NCI-H1092 (cell line): ENCODE measurements around the gene MYBL2.
A peak's percentile ranks its signal among the peaks of the same experiment; 100 is the strongest.

ENCODE experiments used
- DNase-seq: peaks from one replicate; lab custom pipeline; 2025; lab: John Stamatoyannopoulos, UW

The MYBL2 gene

GRCh38 chr20:43723735-43724134, 56.8 kb downstream of the MYBL2 start:
- DNase-seq, result no peak

GRCh38 chr20:43724383-43724782, 57.5 kb downstream of the MYBL2 start:
- DNase-seq, result no peak

GRCh38 chr20:43725666-43726065, 58.8 kb downstream of the MYBL2 start:
- no peak for DNase-seq

- DNase-seq, result no peak
Measured at GRCh38 chr20:43726333-43726732, 59.4 kb downstream of the MYBL2 start.

GRCh38 chr20:43726811-43727338, 60.0 kb downstream of the MYBL2 start, which contains the start of gene GTSF1L:
GTSF1L (minus strand) TSS chr20:43727002; CDS start chr20:43726694, 308 bp downstream.
- no peak for DNase-seq

- DNase-seq, result no peak
Measured at GRCh38 chr20:43727980-43728590, 61.2 kb downstream of the MYBL2 start.

GRCh38 chr20:43728686-43729255, 61.9 kb downstream of the MYBL2 start:
- DNase-seq, result no peak

GRCh38 chr20:43731469-43731868, 64.6 kb downstream of the MYBL2 start:
- no peak for DNase-seq

- no peak for DNase-seq
Measured at GRCh38 chr20:43731927-43732326, 65.0 kb downstream of the MYBL2 start.

- no peak for DNase-seq
Measured at GRCh38 chr20:43736588-43737158, 69.8 kb downstream of the MYBL2 start.

GRCh38 chr20:43737925-43738324, 71.0 kb downstream of the MYBL2 start:
- no peak for DNase-seq

GRCh38 chr20:43739148-43739749, 72.3 kb downstream of the MYBL2 start:
- DNase-seq, result no peak

GRCh38 chr20:43740642-43741041, 73.7 kb downstream of the MYBL2 start:
- no peak for DNase-seq

- no peak for DNase-seq
Measured at GRCh38 chr20:43744151-43744611, 77.3 kb downstream of the MYBL2 start.

- no peak for DNase-seq
Measured at GRCh38 chr20:43744966-43745730, 78.2 kb downstream of the MYBL2 start.

GRCh38 chr20:43746344-43747137, 79.6 kb downstream of the MYBL2 start:
- DNase-seq, result peak; percentile 76

GRCh38 chr20:43748274-43748673, 81.4 kb downstream of the MYBL2 start:
- no peak for DNase-seq

- DNase-seq, result peak; percentile 34
Measured at GRCh38 chr20:43749734-43750294, 82.9 kb downstream of the MYBL2 start.

- DNase-seq, result no peak
Measured at GRCh38 chr20:43750774-43751166, 83.9 kb downstream of the MYBL2 start.

- DNase-seq, result no peak
Measured at GRCh38 chr20:43751167-43752050, 84.5 kb downstream of the MYBL2 start.
